Activated naive CD8-positive, alpha-beta T cell treated with anti-CD3 and anti-CD28 coated beads, Interleukin-2, amount 10 ng/mL, durations not matched to agents 7 days and 5 days (primary cell): ENCODE data around the gene KLHDC3. TPM values are rescaled to one million over a fixed set of nuclear protein-coding genes. Genes with fewer than 3 reads are reported as not detected.
"Not testable (repeated sequence)": the region's sequence is repeated elsewhere in the genome, so short reads cannot be mapped to it uniquely, and the experiment has no call there.

Experiments used
- ATAC-seq: fragments of 150-1000 bp; cut with Tn5 transposase; one replicate; pipeline ENCODE4 v1.10.0; 2021; ENCODE audit warnings: low read depth, moderate library complexity
- POLR2A ChIA-PET: fragments of 350-600 bp; sonication (Branson Sonifier 250); formaldehyde crosslinking; loops from one replicate; lab custom pipeline; 2021; ENCODE audit warnings: antibody characterized with exemption; lab: Charles Lee
- DNase-seq: peaks from one replicate; pipeline ENCODE4 v3.0.0; 2021
- H3K27ac Mint-ChIP-seq: one replicate; pipeline ENCODE4 v1.8.0; 2022; ENCODE audit warnings: mild to moderate bottlenecking, mixed read lengths
- H3K27me3 Mint-ChIP-seq: one replicate; pipeline ENCODE4 v1.8.0; 2022; ENCODE audit warnings: mild to moderate bottlenecking, moderate library complexity, mixed read lengths
- H3K36me3 Mint-ChIP-seq: one replicate; pipeline ENCODE4 v1.8.0; 2021; ENCODE audit warnings: mild to moderate bottlenecking, mixed read lengths
- H3K4me1 Mint-ChIP-seq: one replicate; pipeline ENCODE4 v1.8.0; 2021; ENCODE audit warnings: mixed read lengths
- H3K4me3 Mint-ChIP-seq: one replicate; pipeline ENCODE4 v1.8.0; 2022; ENCODE audit warnings: mild to moderate bottlenecking, moderate library complexity, mixed read lengths
- H3K9me3 Mint-ChIP-seq: one replicate; pipeline ENCODE4 v1.8.0; 2021; ENCODE audit warnings: mixed read lengths
- total RNA-seq, 2 experiments: library from RNA; stranded (reverse); gene quantifications; one replicate each; pipeline ENCODE4 v1.2.3, GENCODE V29; 2021

The KLHDC3 gene
- total RNA-seq, 2 experiments from 2014 or later: 69.4 to 69.9 TPM

GRCh38 chr6:43037706-43038105 is 23.7 kb downstream of the KLHDC3 start:
- ATAC-seq (no peak), DNase-seq (no peak)
- H3K27ac Mint-ChIP-seq: no peak overlapping the region
- H3K27me3 Mint-ChIP-seq: no peaks in the 10 kb centered on the region
- peaks cover 6% of the 10 kb centered on the region for H3K4me1 Mint-ChIP-seq
- POLR2A ChIA-PET: interaction anchor here (0.8 to 1.5 kb wide), 2 partner anchors 16 to 17 kb away, joined by 3 read pairs; partner anchors contain the start of genes CUL7 and RRP36
- no peaks in the 10 kb centered on the region for H3K9me3 Mint-ChIP-seq
- H3K36me3 Mint-ChIP-seq: peaks cover 12% of the 10 kb centered on the region
- no peak overlapping the region for H3K4me3 Mint-ChIP-seq

GRCh38 chr6:43038727-43039126 is 24.7 kb downstream of the KLHDC3 start:
- no peak for DNase-seq
- POLR2A ChIA-PET: interaction anchor here (1.0 kb wide), 1 partner anchor 15 kb away, joined by 3 read pairs; the partner anchor contains the start of gene CUL7
- ATAC-seq: no peak
- Mint-ChIP-seq H3K9me3 (no peaks in the 10 kb centered on the region), H3K4me1 (peaks cover 3% of the 10 kb centered on the region), H3K27ac (no peak overlapping the region), H3K4me3 (no peak overlapping the region), H3K36me3 (peaks cover 8% of the 10 kb centered on the region), H3K27me3 (no peaks in the 10 kb centered on the region)

- Mint-ChIP-seq H3K27me3 (no peaks in the 10 kb centered on the region), H3K36me3 (peaks cover 8% of the 10 kb centered on the region), H3K9me3 (no peaks in the 10 kb centered on the region), H3K27ac (peak overlapping the region; percentile 42), H3K4me1 (peaks cover 3% of the 10 kb centered on the region), H3K4me3 (no peak overlapping the region)
- ATAC-seq: no peak
- DNase-seq: no peak
- POLR2A ChIA-PET: interaction anchor here (0.5 to 1.2 kb wide), 2 partner anchors 19 to 251 kb away, joined by 3 read pairs; partner anchors contain the start of genes KLC4 and MRPL2
Observed at GRCh38 chr6:43040542-43041257, 26.7 kb downstream of the KLHDC3 start.

- POLR2A ChIA-PET, H3K4me1 Mint-ChIP-seq, H3K9me3 Mint-ChIP-seq, H3K36me3 Mint-ChIP-seq, ATAC-seq, H3K27me3 Mint-ChIP-seq, H3K27ac Mint-ChIP-seq, H3K4me3 Mint-ChIP-seq, DNase-seq: not testable (repeated sequence)
Observed at GRCh38 chr6:43041475-43041874, 27.4 kb downstream of the KLHDC3 start.

DNA sequence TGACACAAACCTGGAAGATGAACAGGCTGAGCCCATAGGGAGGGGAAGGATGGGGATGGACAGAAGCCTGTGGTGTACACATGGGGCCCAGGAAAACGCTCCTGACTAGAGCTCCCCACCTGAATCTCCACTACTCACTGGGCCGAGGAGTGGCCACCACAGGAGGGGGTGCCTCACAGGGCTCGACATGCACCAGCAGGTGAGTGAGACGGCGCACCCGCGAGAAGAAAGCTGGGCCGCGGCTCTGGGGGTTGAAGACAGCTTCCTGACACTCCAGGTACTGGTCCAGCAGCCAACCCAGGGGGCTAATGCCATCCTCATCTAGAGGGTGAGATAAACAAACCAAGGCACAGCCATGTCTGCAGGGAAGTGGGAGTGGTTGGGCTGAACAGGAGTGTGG is 29.3 kb downstream of the KLHDC3 start:
- Mint-ChIP-seq H3K27ac (no peak overlapping the region), H3K9me3 (no peaks in the 10 kb centered on the region), H3K4me1 (peaks cover 3% of the 10 kb centered on the region), H3K27me3 (no peaks in the 10 kb centered on the region), H3K36me3 (peaks cover 5% of the 10 kb centered on the region), H3K4me3 (no peak overlapping the region)
- no peak for DNase-seq
- ATAC-seq: no peak
- POLR2A ChIA-PET: interaction anchor here (2.2 kb wide), 1 partner anchor 10 kb away, joined by 6 read pairs; the partner anchor contains the start of gene CUL7

GRCh38 chr6:43045371-43045930 is 31.4 kb downstream of the KLHDC3 start:
- Mint-ChIP-seq H3K4me3 (no peak overlapping the region), H3K9me3 (no peaks in the 10 kb centered on the region), H3K4me1 (peaks cover under 1% of the 10 kb centered on the region), H3K27ac (no peak overlapping the region), H3K27me3 (no peaks in the 10 kb centered on the region), H3K36me3 (peaks cover under 1% of the 10 kb centered on the region)
- no peak for ATAC-seq
- no peak for DNase-seq
- POLR2A ChIA-PET: interaction anchor here (1.1 to 1.4 kb wide), 2 partner anchors 14 to 116 kb away, joined by 3 to 4 read pairs; partner anchors contain the start of genes CNPY3, KLC4 and MRPL2

GRCh38 chr6:43047998-43048397 is 33.9 kb downstream of the KLHDC3 start:
- Mint-ChIP-seq H3K27me3 (no peaks in the 10 kb centered on the region), H3K9me3 (no peaks in the 10 kb centered on the region), H3K36me3 (peaks cover 3% of the 10 kb centered on the region), H3K4me3 (no peak overlapping the region), H3K4me1 (peaks cover 21% of the 10 kb centered on the region), H3K27ac (no peak overlapping the region)
- ATAC-seq (no peak), DNase-seq (no peak)
- POLR2A ChIA-PET: interaction anchor here (1.1 kb wide), 1 partner anchor 34 kb away, joined by 8 read pairs; the partner anchor contains the start of genes KLHDC3 and MEA1

DNA sequence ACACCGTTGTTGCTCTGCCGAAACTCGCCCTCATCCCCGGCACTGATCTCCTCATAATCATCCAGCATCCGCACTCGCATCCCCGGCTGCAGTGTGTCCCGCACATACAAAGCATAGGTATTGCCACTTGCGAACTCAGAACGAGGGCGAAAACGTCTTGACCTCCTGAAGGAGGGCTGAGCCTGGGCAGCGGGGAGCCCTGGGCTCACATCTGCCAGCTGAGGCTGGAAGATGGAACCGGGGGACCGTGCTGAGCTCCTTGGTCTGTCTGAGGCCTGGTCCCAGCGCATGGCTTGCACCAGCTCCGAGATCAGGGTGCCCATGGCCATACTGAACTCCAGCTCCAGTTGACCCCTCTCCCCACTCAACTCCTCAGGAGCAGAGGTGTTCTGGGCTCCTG is 36.9 kb downstream of the KLHDC3 start:
- H3K4me3 Mint-ChIP-seq: no peak overlapping the region
- no peaks in the 10 kb centered on the region for H3K9me3 Mint-ChIP-seq
- POLR2A ChIA-PET: interaction anchor here (1.1 to 1.6 kb wide), 2 partner anchors 8 to 30 kb away, joined by 3 read pairs; partner anchors contain the start of genes KLC4, MRPL2 and RRP36
- no peaks in the 10 kb centered on the region for H3K27me3 Mint-ChIP-seq
- H3K4me1 Mint-ChIP-seq: peaks cover 28% of the 10 kb centered on the region
- H3K36me3 Mint-ChIP-seq: peaks cover 8% of the 10 kb centered on the region
- no peak overlapping the region for H3K27ac Mint-ChIP-seq
- no peak for DNase-seq
- no peak for ATAC-seq

GRCh38 chr6:43052225-43052841 is 38.3 kb downstream of the KLHDC3 start:
- ATAC-seq (no peak), DNase-seq (no peak)
- Mint-ChIP-seq H3K27me3 (no peaks in the 10 kb centered on the region), H3K4me3 (peak overlapping the region; percentile 99), H3K27ac (peak overlapping the region; percentile 99), H3K4me1 (peaks cover 28% of the 10 kb centered on the region), H3K36me3 (peaks cover 8% of the 10 kb centered on the region), H3K9me3 (no peaks in the 10 kb centered on the region)
- POLR2A ChIA-PET: interaction anchor here (2.1 to 3.7 kb wide), 2 partner anchors 38 to 123 kb away, joined by 16 to 29 read pairs; partner anchors contain the start of genes CNPY3, KLHDC3 and MEA1

- peaks cover 34% of the 10 kb centered on the region for H3K4me1 Mint-ChIP-seq
- H3K27me3 Mint-ChIP-seq: no peaks in the 10 kb centered on the region
- H3K36me3 Mint-ChIP-seq: peaks cover 12% of the 10 kb centered on the region
- no peak for DNase-seq
- H3K9me3 Mint-ChIP-seq: no peaks in the 10 kb centered on the region
- H3K27ac Mint-ChIP-seq: peak overlapping the region; percentile 99
- POLR2A ChIA-PET: interaction anchor here (0.8 to 3.7 kb wide), 12 partner anchors 9 to 317 kb away, joined by 3 to 29 read pairs (median 6); partner anchors contain the start of genes CNPY3, KLHDC3, MEA1 and PEX6
- H3K4me3 Mint-ChIP-seq: peak overlapping the region; percentile 99
- ATAC-seq: peak; percentile 29
Observed at GRCh38 chr6:43052842-43053544, 38.9 kb downstream of the KLHDC3 start.

DNA sequence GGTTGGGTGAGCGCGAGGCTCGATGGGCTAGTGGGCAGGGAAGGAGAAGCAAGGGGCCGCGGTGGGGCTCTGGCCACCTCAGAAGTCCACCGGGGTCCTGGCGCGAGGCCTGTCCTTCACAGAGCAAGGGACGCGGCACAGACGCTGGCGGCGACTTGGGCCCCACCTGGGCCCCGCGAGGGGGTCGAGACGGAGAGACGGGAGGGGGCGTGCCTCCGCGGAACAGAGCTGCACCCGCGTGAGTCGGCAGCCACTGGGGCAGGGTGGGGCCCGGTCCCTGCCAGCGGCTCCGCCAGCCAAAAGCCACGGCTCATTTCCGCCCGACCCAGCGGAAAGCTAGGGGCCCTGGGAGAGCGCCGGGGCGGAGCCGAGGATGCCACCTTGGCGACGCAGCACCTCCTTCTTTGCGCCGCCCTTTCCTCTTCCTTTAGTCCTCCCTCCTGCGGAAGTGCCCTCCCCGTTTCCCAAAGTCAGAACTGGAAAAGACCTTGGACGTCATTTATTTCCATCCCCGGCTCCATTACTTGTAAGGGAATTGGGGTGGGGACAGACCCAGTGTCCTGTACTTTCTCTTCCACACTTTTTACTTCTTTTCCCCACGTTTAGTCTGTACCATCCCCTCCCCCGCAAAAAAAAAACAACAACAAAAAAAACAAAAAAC is 39.6 kb downstream of the KLHDC3 start, which contains the start of gene CUL7:
CUL7 (minus strand) TSS at position 307 of the 661 bp plus-strand sequence. CDS start 1,063 bp downstream, outside the sequence.
- POLR2A ChIA-PET: interaction anchor here (0.6 to 3.7 kb wide), 16 partner anchors 10 to 482 kb away, joined by 3 to 29 read pairs (median 4); partner anchors contain the start of genes CNPY3, KLHDC3, MEA1 and PEX6
- peak; percentile 93 for DNase-seq
- H3K27me3 Mint-ChIP-seq: no peaks in the 10 kb centered on the region
- H3K4me3 Mint-ChIP-seq: peak within 1 kb of the TSS; percentile 99
- H3K27ac Mint-ChIP-seq: peak within 1 kb of the TSS; percentile 99
- peaks cover 40% of the 10 kb centered on the region for H3K4me1 Mint-ChIP-seq
- peak; percentile 99 for ATAC-seq
- H3K36me3 Mint-ChIP-seq: peaks cover 12% of the 10 kb centered on the region
- no peaks in the 10 kb centered on the region for H3K9me3 Mint-ChIP-seq
